HL-60 (cell line): ENCODE measurements around the gene GRHL3.

ENCODE experiments used
- DNase-seq, 2 experiments: peaks; one replicate each; pipeline ENCODE4 v3.0.0-alpha.2; 2010 to 2020; ENCODE audit warnings: low read depth in 1 of 2, low spot score in 1 of 2
- H3K27ac ChIP-seq: fragments of 250-450 bp; sonication (Bioruptor Pico); replicated peaks from 2 replicates; pipeline ENCODE4 v1.5.1; 2020; ENCODE audit warnings: mild to moderate bottlenecking, moderate library complexity
- H3K27me3 ChIP-seq: fragments of 250-450 bp; sonication (Bioruptor Pico); 2 replicates; pipeline ENCODE4 v1.5.1; 2021; ENCODE audit warnings: mild to moderate bottlenecking, moderate library complexity; ENCODE audit not compliant: insufficient read depth, poor library complexity, severe bottlenecking
- H3K4me3 ChIP-seq: replicated peaks from 2 replicates; pipeline ENCODE4 v1.5.1; 2011; ENCODE audit warnings: mild to moderate bottlenecking, control low read depth, low read length; ENCODE audit not compliant: insufficient read depth
- CTCF ChIP-seq: IDR thresholded peaks from one replicate; pipeline ENCODE4 v1.5.1; 2011; ENCODE audit warnings: low read length, control low read depth, inconsistent platforms; ENCODE audit not compliant: insufficient read depth
- GABPA ChIP-seq: IDR thresholded peaks from 2 replicates; pipeline ENCODE4 v1.6.1; 2012; ENCODE audit warnings: low read depth
- POLR2AphosphoS5 ChIP-seq: IDR thresholded peaks from 2 replicates; pipeline ENCODE4 v1.6.1; 2012; ENCODE audit warnings: low read depth
- REST ChIP-seq: IDR thresholded peaks from 2 replicates; pipeline ENCODE4 v1.6.1; 2012; ENCODE audit warnings: low read depth; ENCODE audit not compliant: insufficient replicate concordance
- SPI1 ChIP-seq: IDR thresholded peaks from 2 replicates; pipeline ENCODE4 v1.6.1; 2012; ENCODE audit warnings: low read depth, mild to moderate bottlenecking, borderline replicate concordance

Gene GRHL3

GRCh38 chr1:24325587-24326449 lies 6.7 kb downstream of the GRHL3 start:
- H3K27me3 ChIP-seq = peaks cover 25% of the 10 kb centered on the region
- DNase-seq = no peak
- TF ChIP-seq POLR2AphosphoS5 = no peak
- TF ChIP-seq CTCF = no peak
- TF ChIP-seq SPI1 = no peak
- TF ChIP-seq GABPA = no peak
- no peak for TF ChIP-seq REST
- no peak overlapping the region for H3K4me3 ChIP-seq
- no peak overlapping the region for H3K27ac ChIP-seq

- no peak for DNase-seq
- TF ChIP-seq CTCF (no peak), REST (no peak), POLR2AphosphoS5 (no peak), SPI1 (no peak), GABPA (no peak)
- peaks cover 23% of the 10 kb centered on the region for H3K27me3 ChIP-seq
- no peak overlapping the region for H3K27ac ChIP-seq
- H3K4me3 ChIP-seq = no peak overlapping the region
These were observed 8.3 kb downstream of the GRHL3 start for GRCh38 chr1:24327486-24327885.

GRCh38 chr1:24327891-24328290 lies 8.7 kb downstream of the GRHL3 start:
- H3K27ac ChIP-seq = no peak overlapping the region
- no peak overlapping the region for H3K4me3 ChIP-seq
- DNase-seq = no peak
- H3K27me3 ChIP-seq = peaks cover 20% of the 10 kb centered on the region
- TF ChIP-seq CTCF (no peak), GABPA (no peak), SPI1 (no peak), REST (no peak), POLR2AphosphoS5 (no peak)
